Subcutaneous adipose tissue (tissue), 4 donors: ENCODE measurements around the gene MYPN. TPM values are rescaled to one million over a fixed set of nuclear protein-coding genes. Genes with fewer than 3 reads are reported as not detected.

Experiments
- total RNA-seq, 4 donors: library from RNA; depleted of rRNA; stranded (reverse); fragments of >200 nt; gene quantifications; one replicate each; pipeline ENCODE4 v1.1.0, GENCODE V29; 2016
- TF ChIP-seq, protein P1 (sequence below): fragments of 450-650 bp; IDR thresholded peaks from one replicate; pipeline ENCODE4 v1.5.1; 2016; ENCODE audit warnings: low read depth, mild to moderate bottlenecking, control low read depth, antibody characterized with exemption, moderate library complexity

The MYPN gene
- total RNA-seq, 4 donors from 2014 or later, result not detected

DNA sequence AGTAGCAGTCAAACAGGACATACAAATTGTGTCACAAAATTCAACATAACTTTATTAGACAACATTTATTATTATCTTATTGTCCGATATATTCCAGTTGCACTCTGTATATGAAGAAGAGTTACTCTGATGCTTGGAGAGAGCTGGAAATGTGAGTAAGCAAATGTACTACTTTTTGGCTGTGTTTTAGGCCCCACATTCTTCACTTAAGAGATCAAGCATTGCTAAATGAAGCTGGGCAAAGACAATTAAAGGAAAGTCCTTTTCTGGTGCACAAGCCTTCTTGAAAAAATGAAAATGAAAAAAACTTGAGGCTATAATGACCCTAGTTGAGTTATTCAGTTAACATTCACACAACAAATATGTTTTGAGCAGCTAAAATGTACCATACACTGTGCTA, 26.1 kb downstream of the MYPN start:
- TF ChIP-seq, protein P1, sequence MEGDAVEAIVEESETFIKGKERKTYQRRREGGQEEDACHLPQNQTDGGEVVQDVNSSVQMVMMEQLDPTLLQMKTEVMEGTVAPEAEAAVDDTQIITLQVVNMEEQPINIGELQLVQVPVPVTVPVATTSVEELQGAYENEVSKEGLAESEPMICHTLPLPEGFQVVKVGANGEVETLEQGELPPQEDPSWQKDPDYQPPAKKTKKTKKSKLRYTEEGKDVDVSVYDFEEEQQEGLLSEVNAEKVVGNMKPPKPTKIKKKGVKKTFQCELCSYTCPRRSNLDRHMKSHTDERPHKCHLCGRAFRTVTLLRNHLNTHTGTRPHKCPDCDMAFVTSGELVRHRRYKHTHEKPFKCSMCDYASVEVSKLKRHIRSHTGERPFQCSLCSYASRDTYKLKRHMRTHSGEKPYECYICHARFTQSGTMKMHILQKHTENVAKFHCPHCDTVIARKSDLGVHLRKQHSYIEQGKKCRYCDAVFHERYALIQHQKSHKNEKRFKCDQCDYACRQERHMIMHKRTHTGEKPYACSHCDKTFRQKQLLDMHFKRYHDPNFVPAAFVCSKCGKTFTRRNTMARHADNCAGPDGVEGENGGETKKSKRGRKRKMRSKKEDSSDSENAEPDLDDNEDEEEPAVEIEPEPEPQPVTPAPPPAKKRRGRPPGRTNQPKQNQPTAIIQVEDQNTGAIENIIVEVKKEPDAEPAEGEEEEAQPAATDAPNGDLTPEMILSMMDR, result no peak

DNA sequence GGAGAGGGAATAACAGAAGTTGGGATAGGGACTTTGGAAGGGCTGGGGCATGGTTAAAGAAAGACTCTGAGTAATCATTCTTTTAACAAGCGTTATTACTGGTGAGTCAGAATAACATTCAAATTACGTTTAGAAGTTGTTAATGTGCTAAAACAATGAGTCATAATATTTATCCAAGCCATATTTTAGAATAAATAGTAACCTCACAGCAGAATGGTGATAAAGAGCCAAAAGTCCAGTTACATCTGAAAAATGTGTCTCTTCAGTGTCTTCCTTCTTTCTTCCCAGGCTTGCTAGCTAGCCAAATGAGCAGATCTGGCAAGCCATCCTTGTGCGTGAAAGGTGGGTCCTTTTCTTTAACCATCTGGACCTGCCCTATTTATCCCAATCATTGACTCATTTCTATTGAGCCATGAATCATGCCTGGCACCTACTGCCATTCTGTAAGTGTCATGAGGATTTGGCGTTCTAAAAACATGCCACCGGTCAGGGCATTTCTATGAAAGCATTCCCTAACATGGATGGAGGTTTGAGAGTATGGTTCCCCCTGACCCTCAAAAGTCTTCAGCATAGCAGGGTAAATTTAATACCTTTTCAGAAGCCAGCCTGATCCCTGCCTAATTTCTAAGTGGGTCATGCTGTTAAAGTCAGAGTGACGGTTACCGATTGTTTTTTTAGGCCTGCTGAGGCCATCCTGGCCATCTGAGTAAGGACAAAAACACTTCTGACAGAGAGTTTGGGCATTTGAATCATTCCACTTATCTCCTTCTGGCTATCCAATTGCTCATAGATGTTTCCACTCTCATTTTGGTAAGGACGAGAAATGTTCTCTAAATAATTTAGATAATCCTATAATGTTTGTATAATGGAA, 26.9 kb downstream of the MYPN start:
- TF ChIP-seq, protein P1, result no peak

DNA sequence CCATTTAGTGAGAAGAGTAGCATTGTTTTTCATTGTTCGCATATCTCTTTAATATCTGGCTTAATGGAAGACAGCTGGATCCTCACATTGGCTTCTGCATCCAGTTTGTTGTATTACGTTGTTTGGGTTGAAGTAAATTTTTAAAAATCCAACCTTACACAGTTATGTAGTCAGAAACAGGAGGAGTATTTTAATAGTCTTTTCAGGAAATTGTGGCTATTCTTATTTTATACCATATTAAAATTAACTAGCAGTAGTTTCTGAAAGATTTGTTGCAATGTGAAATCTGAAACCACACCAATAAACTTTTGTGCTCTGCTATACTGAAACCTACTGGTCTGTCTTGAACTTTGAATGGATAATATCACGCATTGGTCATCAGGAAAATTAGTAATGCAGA, 27.9 kb downstream of the MYPN start:
- TF ChIP-seq, protein P1, result no peak

DNA sequence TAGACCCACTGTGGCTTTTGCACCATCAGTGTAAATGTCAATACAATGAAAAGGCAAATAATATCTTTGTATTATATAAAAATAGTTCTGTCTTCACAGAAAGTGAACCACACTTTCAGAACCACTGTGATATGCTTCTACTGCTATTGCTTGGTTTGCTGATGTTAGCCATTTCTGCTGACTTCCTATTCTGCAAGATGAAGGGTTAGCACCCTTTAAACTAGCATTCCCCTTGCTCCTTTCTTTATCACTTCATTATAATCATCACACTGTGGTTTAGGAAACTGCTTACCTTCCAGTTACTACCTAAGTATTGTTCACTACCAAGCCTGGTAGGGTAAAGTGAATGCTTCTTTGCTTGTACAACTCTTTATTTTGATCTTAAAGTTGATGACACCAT, 29.2 kb downstream of the MYPN start:
- TF ChIP-seq, protein P1, result no peak

GRCh38 chr10:68139448-68140272, 30.4 kb downstream of the MYPN start:
- TF ChIP-seq, protein P1, result no peak

- TF ChIP-seq, protein P1, result no peak
These were observed 33.5 kb downstream of the MYPN start for GRCh38 chr10:68142761-68143160.

DNA sequence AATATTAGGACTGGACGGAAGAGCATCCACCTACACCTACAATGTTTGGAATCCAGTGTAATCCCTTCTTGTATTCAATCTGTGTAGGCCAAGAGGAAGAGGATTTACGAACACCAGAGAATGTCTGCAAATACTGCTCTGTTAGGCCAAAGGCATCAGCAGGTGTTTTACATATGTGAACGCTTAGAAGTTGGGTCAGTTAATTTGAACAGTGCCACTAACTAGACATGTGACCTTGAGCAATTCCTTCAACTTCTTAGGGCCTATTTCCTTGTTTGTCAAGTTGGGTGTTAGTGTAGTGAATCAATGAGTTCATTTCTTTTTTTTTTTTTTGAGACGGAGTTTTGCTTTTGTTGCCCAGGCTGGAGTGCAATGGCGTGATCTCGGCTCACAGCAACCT, 35.4 kb downstream of the MYPN start:
- TF ChIP-seq, protein P1, result no peak
